CD14-positive monocyte (primary cell): ENCODE results near the gene ATG10. TPM values are rescaled to one million over a fixed set of nuclear protein-coding genes. Genes with fewer than 3 reads are reported as not detected.
"Not testable (repeated sequence)": the region's sequence is repeated elsewhere in the genome, so short reads cannot be mapped to it uniquely, and the experiment has no call there.

Experiments used
- DNase-seq, 3 donors: peaks; one replicate each; pipeline ENCODE4 v3.0.0-alpha.2; 2011 to 2022
- H2AFZ ChIP-seq: 2 replicates; pipeline ENCODE4 v1.6.0; 2012; ENCODE audit warnings: mild to moderate bottlenecking, low read depth, low read length, inconsistent platforms; ENCODE audit not compliant: insufficient read depth, poor library complexity, severe bottlenecking
- H3K27ac ChIP-seq, 2 donors: 1 replicate in 1 of 2; 2 replicates in 1 of 2; pipeline ENCODE4 v1.5.1; 2012 to 2013; ENCODE audit warnings: low read length in 2 of 2, control low read depth in 1 of 2, inconsistent platforms in 1 of 2, low read depth in 1 of 2, mild to moderate bottlenecking in 1 of 2
- H3K27me3 ChIP-seq, 2 donors: one replicate each; pipeline versions ENCODE4 v1.6.0 to v1.6.1; 2011 to 2013; ENCODE audit warnings: low read length in 2 of 2; ENCODE audit not compliant: control insufficient read depth in 2 of 2, insufficient read depth in 2 of 2
- H3K36me3 ChIP-seq, 2 donors: replicated peaks in 1 of 2; 1 replicate in 1 of 2; 2 replicates in 1 of 2; pipeline versions ENCODE4 v1.5.1 to v1.6.1; 2012 to 2013; ENCODE audit warnings: low read length in 2 of 2, control low read depth in 1 of 2, inconsistent platforms in 1 of 2, mild to moderate bottlenecking in 1 of 2; ENCODE audit not compliant: insufficient read depth in 2 of 2, control insufficient read depth in 1 of 2
- H3K4me1 ChIP-seq, 2 donors: 1 replicate in 1 of 2; 2 replicates in 1 of 2; pipeline versions ENCODE4 v1.5.1 to v1.6.1; 2012 to 2013; ENCODE audit warnings: low read length in 2 of 2, control low read depth in 1 of 2, inconsistent platforms in 1 of 2, mild to moderate bottlenecking in 1 of 2, moderate library complexity in 1 of 2; ENCODE audit not compliant: insufficient read depth in 2 of 2, control insufficient read depth in 1 of 2
- H3K4me2 ChIP-seq: replicated peaks from 2 replicates; pipeline ENCODE3; 2012; ENCODE audit warnings: low read length, moderate library complexity, mild to moderate bottlenecking; ENCODE audit not compliant: poor library complexity, severe bottlenecking; ENCODE audit errors: extremely low read depth
- H3K4me3 ChIP-seq, 3 experiments: fragments of 200-600 bp in 1 of 3; sonication (generic) in 1 of 3; replicated peaks in 1 of 3; 1 replicate in 2 of 3; 2 replicates in 1 of 3; pipeline ENCODE4 v1.5.1; 2011 to 2013; ENCODE audit warnings: low read length in 3 of 3, mild to moderate bottlenecking in 3 of 3, control low read depth in 2 of 3, low read depth in 2 of 3, inconsistent platforms in 1 of 3, moderate library complexity in 1 of 3
- H3K79me2 ChIP-seq: 2 replicates; pipeline ENCODE4 v1.6.0; 2012; ENCODE audit warnings: mild to moderate bottlenecking, control low read depth, inconsistent platforms, low read length, moderate library complexity; ENCODE audit not compliant: insufficient read depth
- H3K9ac ChIP-seq: 2 replicates; pipeline ENCODE4 v1.6.0; 2017; ENCODE audit warnings: low read length, mild to moderate bottlenecking; ENCODE audit not compliant: insufficient read depth, poor library complexity, severe bottlenecking
- H3K9me3 ChIP-seq, 2 donors: replicated peaks in 1 of 2; 1 replicate in 1 of 2; 2 replicates in 1 of 2; pipeline versions ENCODE4 v1.5.1 to v1.6.1; 2012 to 2013; ENCODE audit warnings: low read length in 2 of 2, control low read depth in 1 of 2; ENCODE audit not compliant: control insufficient read depth in 1 of 2, insufficient read depth in 1 of 2
- H4K20me1 ChIP-seq: 2 replicates; pipeline ENCODE4 v1.6.0; 2012; ENCODE audit warnings: mild to moderate bottlenecking, low read length, control low read depth, moderate library complexity; ENCODE audit not compliant: insufficient read depth
- H3K27ac Mint-ChIP-seq, 7 donors: one replicate each; pipeline ENCODE4 v1.8.0; 2020; ENCODE audit warnings: mild to moderate bottlenecking in 7 of 7, mixed read lengths in 7 of 7, moderate library complexity in 6 of 7, inconsistent platforms in 2 of 7
- H3K27me3 Mint-ChIP-seq, 3 donors: one replicate each; pipeline ENCODE4 v1.8.0; 2021 to 2022; ENCODE audit warnings: low read depth in 3 of 3, mild to moderate bottlenecking in 3 of 3, mixed read lengths in 3 of 3, moderate library complexity in 3 of 3, inconsistent platforms in 1 of 3
- H3K36me3 Mint-ChIP-seq, 2 donors: one replicate each; pipeline ENCODE4 v1.8.0; 2020; ENCODE audit warnings: mixed read lengths in 2 of 2, inconsistent platforms in 1 of 2, mild to moderate bottlenecking in 1 of 2
- H3K4me1 Mint-ChIP-seq: one replicate; pipeline ENCODE4 v1.8.0; 2020; ENCODE audit warnings: mild to moderate bottlenecking, mixed read lengths
- H3K4me3 Mint-ChIP-seq, 2 donors: one replicate each; pipeline ENCODE4 v1.8.0; 2020; ENCODE audit warnings: mild to moderate bottlenecking in 2 of 2, mixed read lengths in 2 of 2, moderate library complexity in 1 of 2
- H3K9me3 Mint-ChIP-seq, 7 donors: one replicate each; pipeline ENCODE4 v1.8.0; 2020 to 2022; ENCODE audit warnings: mixed read lengths in 7 of 7, mild to moderate bottlenecking in 6 of 7, moderate library complexity in 6 of 7, inconsistent platforms in 2 of 7
- whole genome bisulfite sequencing: methylation state at CpG from one replicate; pipeline ENCODE4 v1.1.5; 2013; ENCODE audit warnings: missing lambda C conversion rate; ENCODE audit not compliant: insufficient coverage; 5-methylcytosine and 5-hydroxymethylcytosine counted together
- intact Hi-C, 2 donors: fragments of 100-400 bp; cut with micrococcal nuclease; formaldehyde crosslinking; loops; one replicate each; pipeline versions ENCODE4 v1.15.0 to v1.15.1; 2023
- polyA plus RNA-seq, 3 donors: library from polyadenylated mRNA; depleted of rRNA in 1 of 3; unstranded in 2 of 3; stranded (reverse) in 1 of 3; fragments of 300-500 nt in 2 of 3; fragments of >200 nt in 1 of 3; fragmentation: Illumina TruSeq in 2 of 3; gene quantifications; 1 replicate in 2 of 3; 2 replicates in 1 of 3; pipeline ENCODE4 v1.2.3, GENCODE V29; 2012 to 2021

Gene ATG10
- polyA plus RNA-seq, 3 donors, result 2.1 to 7.9 (median 5.6) TPM

DNA sequence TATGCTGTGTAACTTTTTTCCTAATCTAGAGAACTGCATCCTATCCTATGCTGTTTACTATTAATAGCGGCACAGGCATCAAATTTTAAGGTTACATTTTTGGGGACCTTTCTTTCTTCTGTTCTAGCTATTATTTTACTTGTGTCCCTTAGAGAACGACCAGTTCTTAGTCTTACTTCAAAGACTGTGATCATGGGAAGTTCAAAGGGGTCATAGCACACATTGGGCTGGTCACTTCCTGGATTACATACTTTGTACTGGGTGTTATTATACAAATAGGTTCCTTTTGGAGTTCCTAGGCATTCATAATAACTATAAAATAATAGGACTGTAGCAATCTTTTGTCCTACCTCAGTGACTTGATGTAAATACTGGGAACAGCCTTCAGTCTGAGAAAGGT, 297.5 kb downstream of the ATG10 start:
- H3K4me3 Mint-ChIP-seq, H3K27ac Mint-ChIP-seq, H3K4me1 Mint-ChIP-seq, H3K4me1 ChIP-seq, H3K79me2 ChIP-seq, H3K4me3 ChIP-seq, intact Hi-C loops, H3K27me3 Mint-ChIP-seq, H3K9ac ChIP-seq, H4K20me1 ChIP-seq, H2AFZ ChIP-seq, H3K27ac ChIP-seq, H3K4me2 ChIP-seq, DNase-seq, H3K27me3 ChIP-seq: not testable (repeated sequence)
- H3K36me3 Mint-ChIP-seq, result peaks cover 12 to 34% of the 10 kb centered on the region in 2 donors
- Histone ChIP-seq H3K36me3 (peaks cover 2 to 14% of the 10 kb centered on the region in 2 donors), H3K9me3 (peaks cover 10% of the 10 kb centered on the region in 2 donors)
- WGBS, result no CpG with 5 or more reads among the region's 2 CpGs
- H3K9me3 Mint-ChIP-seq, result peaks cover 14 to 30% (median 20%) of the 10 kb centered on the region in 7 donors

DNA sequence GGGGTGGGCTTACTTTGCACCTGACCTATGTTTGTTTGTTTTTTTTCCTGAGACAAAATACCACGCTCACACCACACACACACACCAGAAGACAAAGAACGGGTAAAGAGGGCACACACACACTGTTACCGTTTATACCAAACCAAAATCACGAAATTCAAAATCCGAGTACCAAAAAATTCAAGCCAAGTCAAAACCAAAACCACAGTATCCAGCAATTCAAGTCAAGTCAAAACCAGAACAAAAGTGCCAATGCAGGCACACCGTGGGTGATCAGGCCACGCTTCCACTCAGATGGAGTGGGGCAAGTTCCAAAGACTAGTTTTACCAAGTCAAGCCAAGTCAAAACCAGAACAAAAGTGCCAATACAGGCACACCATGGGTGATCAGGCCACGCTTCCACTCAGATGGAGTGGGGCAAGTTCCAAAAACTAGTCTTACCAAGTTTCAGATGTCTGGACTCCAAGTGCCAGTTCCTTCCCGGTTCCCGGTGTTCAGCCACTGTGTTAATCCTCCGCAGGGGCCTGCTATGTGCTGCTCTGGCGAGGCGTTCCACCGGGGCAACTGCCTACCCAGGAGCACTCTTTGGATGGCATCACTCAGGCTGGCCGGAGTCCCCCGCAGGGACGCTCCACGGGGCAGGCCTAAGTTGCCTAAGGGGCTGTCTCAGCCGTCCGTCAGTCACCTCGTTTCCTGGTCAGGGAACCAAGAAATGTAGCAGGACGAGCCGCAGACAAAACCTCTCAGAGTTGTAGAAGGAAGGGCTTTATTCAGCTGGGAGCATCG, 300.9 kb downstream of the ATG10 start:
- H4K20me1 ChIP-seq, H3K4me1 Mint-ChIP-seq, intact Hi-C loops, H3K27me3 ChIP-seq, H3K9ac ChIP-seq, H3K27ac ChIP-seq, DNase-seq, H3K4me3 Mint-ChIP-seq, H3K4me3 ChIP-seq, H3K9me3 ChIP-seq, H3K4me2 ChIP-seq, H3K27me3 Mint-ChIP-seq, H2AFZ ChIP-seq: not testable (repeated sequence)
- Mint-ChIP-seq H3K36me3 (peaks cover 34 to 58% of the 10 kb centered on the region in 2 donors), H3K9me3 (peaks cover 8 to 21% (median 13%) of the 10 kb centered on the region in 7 donors), H3K27ac (peak overlapping the region in 3 of 7 donors; percentile 11 to 15 (median 14))
- H3K36me3 ChIP-seq, result peaks cover 25 to 38% of the 10 kb centered on the region in 2 donors
- H3K79me2 ChIP-seq, result peaks cover 14% of the 10 kb centered on the region
- H3K4me1 ChIP-seq, result peaks cover 7 to 11% of the 10 kb centered on the region in 2 donors
- WGBS, result 93% methylated on average over 20 of the region's 24 CpGs

DNA sequence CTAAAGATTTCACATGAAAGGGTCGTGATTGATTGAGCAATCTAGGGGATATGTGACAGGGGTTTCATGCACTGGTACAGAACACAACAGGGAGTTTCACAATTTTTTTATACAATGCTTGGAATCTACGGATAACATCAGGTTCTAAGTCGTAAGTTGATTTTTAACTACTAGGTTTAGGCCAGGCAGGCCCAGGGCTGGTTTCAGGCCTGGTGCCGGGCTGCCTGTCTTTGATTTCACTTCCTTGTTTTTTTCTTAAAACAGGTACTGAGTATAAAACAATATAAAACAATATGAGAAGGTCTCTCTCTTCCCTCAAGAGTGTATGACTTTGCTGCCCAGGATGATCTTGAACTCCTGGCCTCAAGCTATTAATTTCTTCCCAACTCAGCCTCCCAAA, 301.6 kb downstream of the ATG10 start:
- H3K27me3 ChIP-seq, H4K20me1 ChIP-seq, H3K9me3 ChIP-seq, intact Hi-C loops, H3K4me2 ChIP-seq, DNase-seq, H3K4me1 Mint-ChIP-seq, H3K4me3 Mint-ChIP-seq, H2AFZ ChIP-seq, H3K4me3 ChIP-seq, H3K9ac ChIP-seq, H3K27me3 Mint-ChIP-seq, H3K27ac ChIP-seq: not testable (repeated sequence)
- H3K36me3 ChIP-seq, result peaks cover 25 to 38% of the 10 kb centered on the region in 2 donors
- H3K4me1 ChIP-seq, result peaks cover 9 to 11% of the 10 kb centered on the region in 2 donors
- WGBS, result 0% methylated on average over 1 of the region's 4 CpGs
- Mint-ChIP-seq H3K36me3 (peaks cover 34 to 57% of the 10 kb centered on the region in 2 donors), H3K9me3 (peaks cover 3 to 17% (median 8%) of the 10 kb centered on the region in 7 donors), H3K27ac (peak overlapping the region in 2 of 7 donors; percentile 10 to 50)
- peaks cover 19% of the 10 kb centered on the region for H3K79me2 ChIP-seq
